NOMO-1 (cell line): Measurements from ENCODE around the gene PPL.
"Not testable (repeated sequence)": the region's sequence is repeated elsewhere in the genome, so short reads cannot be mapped to it uniquely, and the experiment has no call there.

Source experiments
- DNase-seq, 2 experiments: peaks; one replicate each; lab custom pipeline; 2025; ENCODE audit not compliant: unreplicated experiment in 2 of 2; lab: John Stamatoyannopoulos, UW

Gene PPL

DNA sequence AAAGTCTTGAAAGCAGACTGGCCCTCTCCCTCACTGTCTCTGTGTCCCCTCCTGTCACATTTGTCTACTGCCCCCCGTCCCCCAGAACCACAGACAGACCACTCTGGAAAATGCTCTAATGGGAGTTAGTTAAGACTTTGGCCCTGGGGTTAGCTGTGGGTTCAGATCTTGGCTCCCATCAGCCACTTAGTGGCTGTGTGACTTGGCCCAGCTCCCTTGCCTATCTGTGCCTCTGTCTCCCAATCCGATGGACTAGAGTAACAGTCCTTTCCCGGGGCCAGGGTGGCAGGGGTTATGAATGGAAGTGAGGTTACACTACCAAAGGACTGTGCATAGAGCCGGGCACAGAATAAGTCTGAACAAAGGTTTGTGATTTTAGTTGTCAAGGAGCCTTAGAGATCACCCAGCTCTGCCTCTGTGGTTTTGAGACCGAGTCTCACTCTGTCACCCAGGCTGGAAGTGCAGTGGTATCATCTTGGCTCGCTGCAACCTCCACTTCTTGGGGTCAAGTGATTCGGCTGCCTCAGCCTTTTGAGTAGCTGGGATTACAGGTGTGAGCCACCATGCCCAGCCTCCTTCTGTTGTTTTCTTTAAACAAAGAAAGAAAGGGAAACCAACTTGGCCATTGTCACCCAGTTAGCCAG is 23.7 kb downstream of the PPL start:
- no peak for DNase-seq

DNA sequence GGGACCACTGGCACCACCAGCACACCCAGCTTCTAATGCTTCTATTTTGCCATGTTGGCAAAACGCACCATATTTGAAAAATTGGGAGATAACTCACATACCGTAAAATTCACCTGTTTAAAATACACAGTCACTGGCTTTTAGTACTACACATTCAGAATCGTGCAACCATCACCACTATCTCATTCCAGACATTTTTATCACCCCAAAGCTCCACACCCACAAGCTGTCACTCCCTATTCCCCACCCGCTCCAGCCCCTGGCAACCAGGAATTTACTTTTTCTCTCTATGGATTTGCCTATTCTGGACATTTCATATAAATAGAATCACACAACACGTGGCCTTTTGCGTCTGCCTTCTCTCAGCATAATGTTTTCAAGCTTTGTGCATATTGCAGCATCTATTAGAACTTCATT is 25.0 kb downstream of the PPL start:
- no peak for DNase-seq

DNA sequence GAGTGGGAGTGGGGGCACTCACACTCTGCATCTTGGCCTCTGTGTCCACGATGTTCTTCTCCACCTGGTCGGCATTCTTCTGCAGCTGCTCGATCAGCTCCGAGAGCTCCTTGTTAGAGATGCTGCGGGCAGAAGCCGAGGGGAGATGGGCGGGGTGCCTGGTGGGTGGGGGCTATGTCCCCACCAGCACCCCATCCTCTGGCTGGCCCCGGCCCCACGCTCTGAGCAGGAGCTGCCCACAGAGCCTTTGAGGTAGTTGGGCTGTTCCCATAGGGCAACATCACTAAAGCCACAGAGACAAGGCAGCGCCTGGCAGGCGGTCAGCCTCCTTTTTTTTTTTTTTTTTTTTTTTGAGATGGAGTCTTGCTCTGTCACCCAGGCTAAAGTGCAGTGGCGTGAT is 26.1 kb downstream of the PPL start:
- DNase-seq: no peak

DNA sequence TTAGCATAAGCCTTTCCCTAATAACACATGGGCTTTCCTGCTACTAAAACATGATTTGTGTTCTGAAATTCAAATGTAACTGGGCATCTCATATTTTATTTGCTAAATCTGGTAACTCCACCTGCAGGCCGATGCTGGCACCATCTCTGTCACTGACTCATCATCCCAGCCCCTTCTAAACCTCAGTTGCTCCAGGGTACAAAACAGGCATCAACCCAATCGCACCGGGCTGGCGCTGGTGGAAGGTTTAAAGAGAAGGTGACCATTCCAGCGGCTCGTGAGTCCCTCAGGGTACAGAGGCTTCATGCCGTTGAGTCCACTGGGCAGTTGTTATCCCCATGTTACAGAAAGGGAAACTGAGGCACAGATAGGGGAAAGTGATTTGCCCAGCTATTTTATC is 27.1 kb downstream of the PPL start:
- DNase-seq: no peak

DNA sequence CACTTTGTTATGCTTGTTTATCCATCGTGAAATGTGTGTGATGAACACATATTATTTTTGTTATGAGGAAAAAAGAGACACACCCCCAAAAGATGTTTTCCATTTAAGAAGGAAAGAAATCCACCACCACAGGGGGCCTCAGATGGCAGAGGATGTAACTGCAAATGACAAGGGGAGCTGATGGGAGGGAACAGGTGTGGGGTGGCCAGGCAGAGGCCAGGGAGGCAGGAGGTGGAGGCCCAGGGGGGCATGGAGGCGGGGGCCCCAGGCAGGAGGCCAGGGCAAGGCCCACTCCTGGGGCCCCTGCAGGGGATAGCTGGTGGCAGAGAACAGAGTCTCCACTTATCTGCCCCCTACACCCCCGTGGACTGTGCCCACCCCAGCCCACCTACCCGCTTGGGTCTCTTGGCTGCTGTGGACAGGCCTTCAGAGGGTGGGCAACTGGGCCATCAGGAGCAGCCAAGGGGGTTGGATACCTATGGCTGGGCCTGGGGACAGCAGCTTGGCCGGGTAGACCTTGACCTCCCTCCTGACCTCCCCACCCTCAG is 28.0 kb downstream of the PPL start:
- no peak for DNase-seq

DNA sequence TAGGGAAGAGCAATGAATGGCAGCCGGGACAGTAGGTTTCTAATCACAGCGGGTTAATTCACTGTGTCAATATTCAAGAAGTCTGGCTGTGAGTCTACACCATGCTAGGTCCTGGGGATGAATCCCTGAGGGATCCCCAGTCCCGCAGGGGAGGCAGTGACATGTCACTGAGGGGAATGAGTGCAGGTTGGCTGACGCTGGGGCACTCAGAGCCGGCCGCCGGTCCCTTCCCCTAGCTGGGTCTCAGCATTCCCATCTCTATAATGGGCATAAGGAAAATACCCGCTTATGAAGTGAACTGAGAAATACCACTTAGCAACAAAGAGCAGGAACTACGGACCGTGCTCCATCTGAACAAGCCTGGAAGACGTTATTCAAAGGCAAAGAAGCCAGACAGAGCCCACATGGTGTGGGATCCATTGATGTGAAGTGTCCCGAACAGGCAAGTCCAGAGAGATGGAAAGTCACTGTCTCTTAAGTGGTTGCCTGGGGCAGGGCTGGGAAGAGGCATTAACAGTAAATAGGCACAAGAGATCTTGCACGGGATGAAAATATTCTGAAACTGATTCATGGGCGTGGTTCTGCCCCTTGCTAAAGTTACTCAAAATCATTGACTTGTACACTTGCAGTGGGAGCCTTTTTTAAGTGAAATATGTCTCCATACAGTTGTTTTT is 31.9 kb downstream of the PPL start:
- DNase-seq: no peak

- no peak for DNase-seq
Measured at GRCh38 chr16:4904108-4904941, 32.6 kb downstream of the PPL start.

- no peak for DNase-seq
Measured at GRCh38 chr16:4902038-4902437, 34.9 kb downstream of the PPL start.

- no peak for DNase-seq
Measured at GRCh38 chr16:4900750-4901149, 36.2 kb downstream of the PPL start.

DNA sequence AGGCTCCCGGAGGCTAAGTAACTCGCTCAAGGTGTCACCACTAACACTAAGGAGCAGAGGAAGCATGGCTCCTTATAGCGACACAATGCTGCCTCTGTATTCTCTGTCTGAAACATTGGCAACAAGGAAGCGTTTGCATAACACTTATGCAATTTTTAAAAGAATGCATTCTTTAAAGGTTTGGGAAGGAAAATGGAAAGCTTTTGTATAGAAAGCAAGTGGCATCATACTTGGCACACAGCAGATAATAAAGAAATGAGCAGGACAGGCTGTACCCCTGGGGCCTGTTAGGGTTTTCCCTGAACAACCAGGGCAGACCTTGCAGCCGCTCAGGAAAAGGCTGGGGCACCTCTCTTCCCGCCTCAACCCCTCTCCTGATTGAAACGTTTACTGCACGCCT is 36.9 kb downstream of the PPL start:
- DNase-seq: no peak

GRCh38 chr16:4899474-4899846 is 37.5 kb downstream of the PPL start:
- DNase-seq: no peak

DNA sequence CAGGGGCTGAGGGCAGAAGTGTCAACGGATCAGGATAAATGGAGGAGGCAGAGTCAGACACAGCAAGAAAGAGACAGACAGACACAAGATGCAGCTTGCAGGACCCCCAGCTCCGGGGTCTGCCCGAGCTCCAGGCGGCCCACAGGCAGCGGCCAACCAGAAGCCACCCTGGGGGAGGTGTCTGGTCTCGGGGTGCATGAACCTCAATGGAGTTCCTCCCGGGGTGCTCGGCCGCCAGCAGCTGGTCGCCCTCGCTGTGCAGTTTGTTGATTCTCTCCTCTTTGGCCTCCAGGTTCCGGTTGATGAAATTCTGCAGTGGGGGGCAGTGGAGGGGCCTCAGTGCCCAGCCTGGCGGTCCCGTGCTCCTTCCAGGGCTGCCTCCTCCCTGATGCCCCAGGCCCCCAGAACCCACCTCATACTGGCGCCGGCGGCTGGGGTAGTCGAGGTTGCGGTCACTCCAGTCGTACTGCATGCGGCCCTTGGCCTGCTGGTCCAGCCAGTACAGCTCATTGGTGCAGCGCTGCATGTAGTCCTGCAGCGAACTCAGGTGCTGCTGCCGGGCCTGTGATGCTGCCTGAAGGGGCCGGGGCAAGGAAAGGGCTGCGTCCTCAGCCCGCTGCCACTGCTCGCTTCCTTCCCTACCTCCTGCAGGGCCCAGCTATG is 38.0 kb downstream of the PPL start:
- DNase-seq: no peak

DNA sequence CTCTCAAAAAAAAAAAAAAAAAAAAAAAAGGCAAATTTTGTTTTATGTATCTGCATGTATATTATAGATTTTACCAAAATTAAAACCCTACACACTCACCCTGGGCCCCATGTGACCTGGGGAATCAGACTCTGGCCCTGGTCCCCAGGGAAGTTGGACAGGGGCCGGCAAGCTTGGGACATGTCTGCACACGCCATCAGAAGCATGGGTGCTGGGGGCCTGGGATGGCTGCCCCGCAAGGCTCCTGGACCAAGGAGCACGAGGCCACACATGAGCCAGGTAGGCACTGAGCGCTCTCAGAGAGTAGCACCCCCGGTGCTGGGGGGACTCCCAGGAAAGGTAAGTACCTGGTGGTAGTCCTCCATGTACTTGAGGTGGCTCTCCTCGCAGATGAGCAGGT is 39.6 kb downstream of the PPL start:
- no peak for DNase-seq

- DNase-seq: not testable (repeated sequence)
Measured at GRCh38 chr16:4896761-4897160, 40.2 kb downstream of the PPL start.

DNA sequence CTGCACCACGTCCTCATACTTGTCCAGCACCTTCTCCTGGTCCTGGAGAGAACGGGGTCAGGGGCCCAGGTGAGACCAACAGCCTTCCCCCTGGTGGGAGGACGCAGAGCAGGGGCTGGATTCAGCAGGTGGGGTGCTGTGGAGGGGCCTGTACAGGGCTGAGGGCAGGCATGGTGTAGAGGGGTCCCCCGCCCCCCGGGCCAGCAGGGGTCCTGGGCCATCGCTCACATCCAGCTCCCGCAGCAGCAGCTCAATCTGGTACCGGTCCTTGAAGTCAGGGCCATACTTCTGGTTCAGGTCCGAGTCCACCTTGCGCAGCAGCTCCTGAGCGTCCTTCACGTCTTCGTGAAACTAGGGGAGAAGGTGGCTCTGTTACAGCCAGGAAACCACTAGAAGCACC is 41.6 kb downstream of the PPL start:
- no peak for DNase-seq

- DNase-seq: no peak
Measured at GRCh38 chr16:4894276-4895150, 42.4 kb downstream of the PPL start.

DNA sequence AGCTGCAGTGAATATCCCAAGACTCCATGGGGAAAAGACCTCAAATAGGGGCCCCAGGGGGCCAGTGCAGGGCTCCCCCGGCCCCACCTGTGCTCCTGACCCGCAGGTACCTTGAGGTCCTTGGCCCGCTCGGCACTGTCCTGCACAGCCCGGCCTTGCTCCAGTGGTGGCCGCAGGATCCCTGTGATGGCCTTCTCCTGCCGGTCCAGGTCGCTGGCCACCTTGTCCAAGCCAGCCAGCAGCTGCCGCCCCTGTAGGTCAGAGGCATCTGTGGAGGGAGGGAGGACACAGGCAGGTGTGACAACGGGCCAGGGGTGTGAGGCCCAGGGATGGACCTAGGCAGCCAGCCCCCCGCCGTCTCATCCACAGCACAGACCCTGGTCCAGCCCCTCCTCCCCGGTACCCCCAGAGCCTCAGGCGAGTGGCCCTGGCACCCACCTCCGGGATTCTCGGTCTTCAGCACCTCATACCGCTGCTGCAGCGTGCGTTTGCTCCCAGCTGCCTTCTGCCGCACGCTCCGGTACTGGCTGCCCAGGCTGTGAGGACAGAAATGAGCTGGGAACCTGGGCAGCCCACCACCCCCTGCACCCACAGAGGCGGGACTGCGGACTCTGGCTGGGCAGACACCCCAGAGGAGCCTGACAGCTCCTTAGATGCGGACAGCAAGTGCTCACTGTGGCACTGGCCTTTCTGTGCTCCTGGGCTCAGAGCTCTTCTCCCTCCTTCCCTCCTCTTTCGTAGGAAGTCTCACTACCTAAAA is 43.7 kb downstream of the PPL start:
- no peak for DNase-seq

- DNase-seq: no peak
Measured at GRCh38 chr16:4892361-4893102, 44.4 kb downstream of the PPL start.

- DNase-seq: no peak
Measured at GRCh38 chr16:4891886-4892216, 45.1 kb downstream of the PPL start.
